GM21390 (cell line): ENCODE results near the gene SPINT2.
"Not testable (repeated sequence)": the region's sequence is repeated elsewhere in the genome, so short reads cannot be mapped to it uniquely, and the experiment has no call there.

Source experiments
- ATAC-seq: cut with Tn5 transposase; IDR thresholded peaks from one replicate; pipeline ENCODE4 v1.9.1; 2021; ENCODE audit not compliant: unreplicated experiment

Gene SPINT2

GRCh38 chr19:38239816-38240215 lies 24.6 kb upstream of the SPINT2 start:
- ATAC-seq, result no peak

- no peak for ATAC-seq
Measured at GRCh38 chr19:38243279-38243673, 21.1 kb upstream of the SPINT2 start.

DNA sequence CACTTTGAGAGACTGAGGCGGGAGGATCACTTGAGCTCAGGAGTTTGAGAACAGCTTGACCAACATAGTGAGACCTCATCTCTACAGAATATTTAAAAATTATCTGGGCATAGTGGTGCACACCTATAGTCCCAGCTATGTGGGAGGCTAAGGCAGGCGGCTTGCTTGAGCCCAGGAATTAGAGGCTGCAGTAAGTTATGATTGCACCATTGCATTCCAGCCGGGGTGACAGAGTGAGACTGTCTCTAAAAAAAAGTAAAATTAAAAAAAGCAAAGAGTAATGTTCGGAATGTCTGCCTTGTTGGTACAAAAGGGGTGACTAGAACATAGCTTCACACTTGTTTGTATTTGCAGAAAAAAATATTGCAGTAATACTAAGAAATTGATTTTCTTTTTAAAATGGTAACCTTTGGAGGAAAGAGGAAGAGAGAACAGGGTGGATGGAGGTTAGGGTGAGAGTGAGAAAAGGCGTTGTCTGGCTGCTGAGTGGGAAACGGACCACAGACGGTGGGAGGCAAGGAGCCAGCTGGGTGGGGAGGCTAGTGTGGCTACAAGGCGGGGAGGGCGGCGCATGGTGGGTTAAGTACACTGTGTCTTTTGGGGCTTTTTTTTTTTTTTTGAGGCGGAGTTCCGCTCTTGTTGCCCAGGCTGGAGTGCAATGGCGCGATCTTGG lies 18.4 kb upstream of the SPINT2 start:
- ATAC-seq, result no peak

DNA sequence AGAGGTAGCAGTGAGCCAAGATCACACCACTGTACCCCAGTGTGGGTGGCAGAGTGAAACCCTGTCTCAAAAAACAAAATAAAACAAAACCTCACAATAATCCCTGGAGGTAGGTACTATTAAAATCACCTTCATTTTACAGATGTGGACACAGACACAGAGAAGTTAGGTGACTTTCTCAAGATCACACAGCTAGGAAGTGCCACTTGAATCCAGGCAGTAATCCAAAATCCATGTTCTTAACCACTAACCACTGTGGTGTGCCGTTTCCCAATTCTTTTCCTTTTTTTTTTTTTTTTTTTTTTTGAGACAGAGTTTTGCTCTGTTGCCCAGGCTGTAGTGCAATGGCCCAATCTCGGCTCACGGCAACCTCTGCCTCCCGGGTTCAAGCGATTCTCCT lies 17.2 kb upstream of the SPINT2 start:
- no peak for ATAC-seq

DNA sequence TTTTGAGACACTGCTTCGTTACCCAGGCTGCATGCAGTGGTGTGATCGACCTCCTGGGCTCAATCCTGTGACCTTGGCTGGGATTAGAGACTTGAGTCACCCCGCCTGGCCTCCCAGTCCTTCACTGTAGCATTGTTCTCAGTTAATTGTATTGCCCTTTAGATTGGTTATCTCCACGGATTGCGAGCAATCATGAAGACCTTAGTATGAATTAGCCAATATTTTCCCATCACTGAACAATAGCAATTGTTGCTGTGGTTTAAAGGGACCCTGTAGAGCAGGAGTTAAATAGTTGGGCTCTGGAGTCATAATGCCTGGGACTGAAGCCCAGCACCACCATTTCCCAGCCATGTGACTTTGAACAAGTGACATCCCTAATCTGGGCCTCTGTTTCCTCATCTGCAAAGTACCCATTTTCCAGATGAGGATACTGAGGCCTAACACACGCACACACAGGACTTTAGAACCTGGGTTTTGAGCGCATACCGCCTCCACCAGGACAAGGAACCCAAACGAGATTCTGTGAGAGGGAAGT lies 16.6 kb upstream of the SPINT2 start:
- no peak for ATAC-seq

- no peak for ATAC-seq
Measured at GRCh38 chr19:38248421-38248820, 16.0 kb upstream of the SPINT2 start.

GRCh38 chr19:38250428-38250820 lies 13.9 kb upstream of the SPINT2 start:
- no peak for ATAC-seq

- ATAC-seq, result no peak
Measured at GRCh38 chr19:38250821-38251563, 13.4 kb upstream of the SPINT2 start.

DNA sequence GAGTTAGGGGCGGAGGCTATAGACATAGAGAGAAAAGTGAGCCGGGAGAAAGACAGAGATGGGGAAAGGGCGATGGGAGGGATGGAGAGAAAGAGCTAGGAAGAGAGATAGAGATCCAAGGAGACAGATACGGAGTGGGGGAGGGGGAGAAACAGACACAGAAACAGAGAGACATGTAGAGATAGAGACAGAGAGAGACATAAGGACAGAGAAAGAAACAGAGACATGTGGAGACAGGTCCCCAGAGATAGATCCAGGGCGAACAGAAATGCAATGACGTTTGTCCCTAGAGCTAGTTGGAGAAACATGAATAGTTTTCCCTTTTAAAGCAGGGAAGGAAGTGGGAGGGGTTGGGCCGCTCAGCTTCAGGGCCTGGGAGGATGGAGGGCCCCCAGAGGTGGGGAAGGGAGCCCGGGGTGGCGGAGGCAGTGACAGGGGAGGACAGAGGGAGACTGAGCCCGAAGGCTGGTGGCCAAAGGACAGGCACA lies 12.8 kb upstream of the SPINT2 start:
- ATAC-seq, result no peak

DNA sequence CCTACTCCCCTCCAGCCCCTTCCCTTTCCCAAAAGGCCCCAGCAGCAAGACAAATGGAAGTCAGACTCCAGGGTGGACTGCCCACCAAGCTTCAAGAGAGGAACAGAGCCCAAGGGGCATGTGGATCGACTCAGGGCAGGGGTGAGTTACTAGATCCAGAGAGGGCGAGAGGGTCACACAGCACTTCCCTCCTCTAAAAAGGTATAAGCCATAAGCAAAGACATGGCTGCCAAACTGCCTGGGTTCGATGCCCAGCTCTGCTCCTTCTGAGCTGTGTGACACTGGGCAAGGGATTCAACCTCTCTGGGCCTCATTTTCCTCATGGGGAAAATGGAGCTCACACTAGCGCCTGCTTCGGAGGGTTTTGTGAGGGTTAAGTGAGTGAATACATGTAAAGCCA lies 12.0 kb upstream of the SPINT2 start:
- ATAC-seq, result no peak

DNA sequence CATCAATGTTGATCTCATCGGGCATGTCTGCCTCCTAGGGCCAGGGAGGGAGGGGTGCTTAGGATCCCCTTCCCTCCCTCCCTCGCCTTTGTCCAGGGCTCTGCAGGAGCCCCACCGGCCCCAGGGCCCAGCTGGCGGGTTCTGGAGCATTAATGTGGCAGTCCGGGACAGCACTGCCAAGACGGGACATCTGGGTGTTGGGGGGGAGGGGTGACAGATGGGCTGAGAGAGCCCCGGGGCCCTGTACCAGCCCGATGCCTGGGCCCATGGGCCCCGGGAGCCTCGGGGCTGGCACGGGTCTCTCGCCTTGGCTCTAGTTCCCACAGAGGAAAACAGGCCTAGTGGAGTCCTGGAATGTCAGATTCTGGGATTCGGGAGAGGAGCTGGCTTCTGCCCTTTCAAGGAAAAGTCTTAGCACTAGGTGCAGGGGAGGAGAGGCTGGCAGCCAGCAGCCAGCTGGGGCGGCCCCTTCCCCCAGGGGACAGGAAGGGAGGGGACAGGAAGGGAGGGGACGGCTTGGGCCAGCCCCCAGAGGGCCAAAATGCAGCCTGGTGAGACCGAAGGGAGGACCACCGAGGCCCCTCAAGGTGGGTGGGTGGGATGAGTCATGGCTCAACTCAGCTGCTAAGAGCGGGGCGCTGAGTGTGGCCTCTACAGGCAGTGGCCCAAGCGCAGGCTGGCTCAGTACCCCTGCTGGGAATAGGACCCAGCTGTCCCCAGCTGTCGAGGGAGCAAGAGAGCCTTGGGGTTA lies 11.3 kb upstream of the SPINT2 start:
- ATAC-seq, result no peak

- no peak for ATAC-seq
Measured at GRCh38 chr19:38253788-38254187, 10.6 kb upstream of the SPINT2 start.

DNA sequence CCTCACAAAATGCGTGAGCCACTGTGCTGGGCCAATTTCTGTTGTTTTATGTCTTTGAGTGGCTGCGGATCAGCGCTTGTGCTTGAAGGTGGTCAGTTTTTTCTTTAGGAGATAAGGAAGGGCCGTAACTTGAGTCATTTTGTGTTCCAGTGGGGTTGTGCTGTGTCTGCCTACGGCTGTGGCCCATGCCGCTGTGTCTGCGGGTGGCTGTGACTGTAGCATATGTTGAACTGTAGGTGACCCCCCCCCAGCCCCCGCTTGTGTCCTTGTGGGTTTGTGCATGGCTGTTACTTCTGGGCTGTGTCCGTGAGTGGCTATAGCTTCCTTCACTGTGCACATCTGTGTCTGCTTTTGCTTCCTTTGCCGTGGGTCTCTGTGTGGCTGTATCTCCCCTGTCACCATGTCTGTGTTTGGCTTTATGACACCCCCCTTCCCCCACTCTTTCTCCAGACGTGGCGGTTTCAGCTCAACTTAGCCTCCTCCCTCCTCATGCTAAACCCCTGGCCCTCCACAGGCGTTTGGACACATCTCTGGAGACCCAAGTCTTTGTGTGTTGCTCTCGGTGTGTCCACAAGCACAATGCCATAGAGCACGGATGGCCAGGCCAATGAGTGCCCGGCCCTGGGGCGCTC lies 8.9 kb upstream of the SPINT2 start:
- ATAC-seq, result no peak

DNA sequence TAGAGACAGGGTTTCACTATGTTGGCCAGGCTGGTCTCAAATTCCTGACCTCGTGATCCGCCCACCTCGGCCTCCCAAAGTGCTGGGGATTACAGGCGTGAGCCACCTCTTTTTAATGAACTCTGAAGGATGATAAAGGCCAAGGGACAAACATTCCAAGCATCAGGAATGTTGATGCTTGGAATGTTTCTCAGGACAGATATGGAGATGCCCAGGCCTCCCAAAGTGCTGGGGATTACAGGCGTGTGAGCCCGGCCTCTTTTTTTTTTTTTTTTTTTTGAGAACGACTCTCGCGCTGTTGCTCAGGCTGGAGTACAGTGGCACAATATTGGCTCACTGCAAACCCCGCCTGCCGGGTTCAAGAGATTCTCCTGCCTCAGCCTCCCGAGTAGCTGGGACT lies 2.4 kb upstream of the SPINT2 start:
- ATAC-seq, result not testable (repeated sequence)

DNA sequence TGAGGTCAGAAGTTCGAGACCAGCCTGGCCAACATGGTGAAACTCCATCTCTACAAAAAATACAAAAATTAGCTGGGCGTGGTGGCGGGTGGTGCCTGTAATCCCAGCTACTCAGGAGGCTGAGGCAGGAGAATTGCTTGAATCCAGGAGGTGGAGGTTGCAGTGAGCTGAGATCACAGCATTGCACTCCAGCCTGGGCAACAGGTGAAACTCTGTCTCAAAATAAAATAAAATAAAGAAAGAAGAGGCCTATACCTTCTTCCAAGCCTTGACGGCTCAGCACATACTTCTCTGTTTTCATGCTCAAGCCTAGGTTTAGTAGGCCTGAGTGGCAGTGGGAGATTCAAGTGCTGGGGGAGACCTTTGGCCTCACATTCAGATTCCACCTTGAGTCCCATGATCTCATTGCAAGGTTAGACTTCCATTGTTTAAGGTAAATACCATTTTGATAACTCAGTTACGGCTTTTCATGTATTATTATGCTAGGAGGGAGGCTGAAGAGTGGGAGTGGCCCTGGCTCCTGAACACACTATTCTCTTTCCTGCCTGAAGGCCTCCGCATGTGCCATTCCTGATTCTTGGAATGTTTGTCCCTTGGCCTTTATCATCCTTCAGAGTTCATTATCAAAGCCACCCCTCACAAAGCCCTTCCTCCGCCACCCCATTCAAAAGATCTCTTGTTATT lies 1.6 kb upstream of the SPINT2 start:
- no peak for ATAC-seq

GRCh38 chr19:38263689-38264485 lies 486 bp upstream of the SPINT2 start:
- ATAC-seq, result no peak

- ATAC-seq, result no peak
Measured at GRCh38 chr19:38265213-38265861, 964 bp downstream of the SPINT2 start.

DNA sequence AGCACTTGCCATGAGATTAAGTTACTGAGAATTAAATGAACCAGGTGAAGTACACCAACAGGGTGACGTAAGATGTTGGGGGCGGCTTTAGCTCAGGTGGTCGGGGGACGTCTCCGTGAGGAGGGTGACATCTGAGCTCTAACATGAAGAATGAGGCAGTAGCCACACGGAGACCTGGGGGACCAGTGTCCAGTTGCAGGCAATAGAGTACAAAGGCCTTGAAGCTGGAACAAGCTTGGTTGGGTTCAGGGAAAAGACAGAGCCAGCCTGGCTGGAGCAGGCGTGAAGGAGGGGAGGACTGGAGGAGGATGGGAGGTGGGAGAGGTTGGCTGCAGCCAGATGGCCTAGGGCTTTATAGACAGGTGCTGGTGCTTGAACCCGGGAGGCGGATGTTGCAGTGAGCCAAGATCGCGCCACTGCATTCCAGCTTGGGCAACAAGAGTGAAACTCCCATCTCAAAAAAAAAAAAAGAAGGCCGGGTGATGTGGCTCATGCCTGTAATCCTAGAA lies 1.6 kb downstream of the SPINT2 start:
- no peak for ATAC-seq

DNA sequence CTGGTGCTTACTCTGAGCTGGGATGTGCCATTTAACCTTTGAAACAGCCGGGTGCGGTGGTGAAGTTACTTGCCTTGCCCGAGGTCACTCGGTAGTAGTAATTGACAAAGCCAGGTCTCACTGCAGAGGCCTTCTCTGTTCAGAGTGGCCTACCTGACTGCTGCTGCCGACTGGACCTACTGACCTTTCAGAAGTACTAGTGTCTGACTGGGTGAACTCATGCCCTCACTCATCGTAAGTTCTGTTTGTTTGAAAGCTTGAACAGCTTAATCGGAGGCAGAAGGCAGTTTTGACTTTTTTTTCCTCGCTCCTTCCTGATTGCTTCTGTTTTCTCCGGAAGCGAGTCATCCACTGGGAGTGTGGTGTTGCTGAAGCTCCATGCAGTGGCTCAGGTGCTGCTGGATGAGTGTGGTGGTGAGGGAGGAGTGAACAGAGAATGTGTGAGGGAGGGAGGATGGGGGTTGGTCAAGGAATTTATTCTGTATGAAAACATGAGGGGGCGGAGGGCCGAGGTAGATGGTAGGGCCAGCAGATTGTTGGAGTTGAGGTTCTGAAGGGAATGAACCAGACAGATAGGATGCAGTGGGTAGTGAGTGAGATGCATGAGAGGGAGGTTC lies 2.7 kb downstream of the SPINT2 start:
- ATAC-seq, result no peak
